A549 (cell line): ENCODE data around the gene N4BP2L2. TPM values are rescaled to one million over a fixed set of nuclear protein-coding genes. Genes with fewer than 3 reads are reported as not detected.

Source experiments
- ATAC-seq, 2 experiments: fragments of 200-7000 bp in 1 of 2; fragments of >200 bp in 1 of 2; cut with Nextera tagmentation in 1 of 2; cut with Tn5 transposase in 1 of 2; 3 replicates each; pipeline versions ENCODE4 v1.8.0 to v1.9.1; 2018 to 2020; ENCODE audit warnings: mild to moderate bottlenecking in 1 of 2, moderate library complexity in 1 of 2
- CTCF ChIA-PET: fragments of 300-600 bp; sonication (Branson Sonifier 250); formaldehyde crosslinking; extraction: SDS; loops from one replicate; lab custom pipeline; 2021; ENCODE audit warnings: antibody characterized with exemption, inconsistent platforms; lab: Yijun Ruan, JAX
- POLR2A ChIA-PET: fragments of 350-600 bp; formaldehyde crosslinking; extraction: SDS; loops from one replicate; lab custom pipeline; 2021; ENCODE audit warnings: antibody characterized with exemption, inconsistent platforms; lab: Yijun Ruan, JAX
- DNase-seq, 2 experiments: peaks; one replicate each; pipeline versions ENCODE4 v3.0.0 to v3.0.0-alpha.2; 2011 to 2016; ENCODE audit warnings: low read depth in 1 of 2, low spot score in 1 of 2
- FAIRE-seq: peaks from 2 replicates; lab custom pipeline; 2011; peaks lifted over from hg19 to GRCh38; lab: Jason Lieb, UNC
- H3K27ac ChIP-seq, 2 experiments: fragments of >200 bp; sonication (Bioruptor Twin); formaldehyde crosslinking; 3 replicates each; pipeline ENCODE4 v1.5.1; 2016 to 2017
- H3K4me1 ChIP-seq: fragments of >200 bp; sonication (Bioruptor Twin); formaldehyde crosslinking; 3 replicates; pipeline ENCODE4 v1.6.1; 2016
- H3K4me2 ChIP-seq: fragments of >200 bp; sonication (Bioruptor Twin); formaldehyde crosslinking; 3 replicates; pipeline ENCODE4 v1.6.1; 2016
- H3K4me3 ChIP-seq: fragments of >200 bp; sonication (Bioruptor Twin); formaldehyde crosslinking; 3 replicates; pipeline ENCODE4 v1.5.1; 2016
- H3K9me3 ChIP-seq: fragments of >200 bp; sonication (Bioruptor Twin); formaldehyde crosslinking; 3 replicates; pipeline ENCODE4 v1.6.1; 2016
- ATOH8 ChIP-seq: fragments of 250-450 bp; sonication (Bioruptor Pico); IDR thresholded peaks from 2 replicates; pipeline ENCODE4 v1.5.0; 2020; ENCODE audit warnings: low read depth, mild to moderate bottlenecking, moderate library complexity
- CBX2 ChIP-seq: fragments of 200-600 bp; sonication (generic); IDR thresholded peaks from 2 replicates; pipeline ENCODE4 v1.6.1; 2016; ENCODE audit warnings: low read depth, mild to moderate bottlenecking, borderline replicate concordance
- CTCF ChIP-seq: fragments of >200 bp; sonication (Bioruptor Twin); formaldehyde crosslinking; IDR thresholded peaks from 3 replicates; pipeline ENCODE4 v1.5.1; 2016
- HDAC2 ChIP-seq: fragments of 200-600 bp; sonication (generic); IDR thresholded peaks from 2 replicates; pipeline ENCODE4 v1.6.1; 2016
- HES2 ChIP-seq: fragments of >200 bp; sonication (Bioruptor Twin); formaldehyde crosslinking; IDR thresholded peaks from 2 replicates; pipeline ENCODE4 v1.6.1; 2016
- HEYL ChIP-seq: fragments of 250-450 bp; sonication (Bioruptor Pico); IDR thresholded peaks from 2 replicates; pipeline ENCODE4 v1.8.0; 2021; ENCODE audit warnings: mild to moderate bottlenecking, moderate library complexity
- HMGXB4 ChIP-seq: fragments of 250-450 bp; sonication (Bioruptor Pico); IDR thresholded peaks from 2 replicates; pipeline ENCODE4 v1.5.0; 2021; ENCODE audit warnings: mild to moderate bottlenecking, moderate library complexity, borderline replicate concordance
- JUNB ChIP-seq: fragments of >200 bp; sonication (Bioruptor Twin); formaldehyde crosslinking; IDR thresholded peaks from 2 replicates; pipeline ENCODE4 v1.6.1; 2016
- KDM1A ChIP-seq: fragments of 200-600 bp; sonication (generic); IDR thresholded peaks from 2 replicates; pipeline ENCODE4 v1.6.1; 2016; ENCODE audit warnings: low read depth, mild to moderate bottlenecking
- MAX ChIP-seq: IDR thresholded peaks from 2 replicates; pipeline ENCODE4 v1.6.1; 2012
- MAZ ChIP-seq: fragments of 150-350 bp; IDR thresholded peaks from 2 replicates; pipeline ENCODE4 v1.6.1; 2014; ENCODE audit warnings: antibody characterized with exemption, low read depth, low read length, borderline replicate concordance
- PBX3 ChIP-seq: IDR thresholded peaks from 2 replicates; pipeline ENCODE4 v1.6.1; 2012
- PHF8 ChIP-seq: fragments of 200-600 bp; sonication (generic); IDR thresholded peaks from 2 replicates; pipeline ENCODE4 v1.6.1; 2016; ENCODE audit warnings: low read depth, mild to moderate bottlenecking, antibody characterized with exemption, moderate library complexity, borderline replicate concordance
- RCOR1 ChIP-seq: fragments of 150-350 bp; IDR thresholded peaks from 2 replicates; pipeline ENCODE4 v1.6.1; 2014; ENCODE audit warnings: antibody characterized with exemption, low read length, low read depth
- TFCP2L1 ChIP-seq: fragments of 250-450 bp; sonication (Bioruptor Pico); IDR thresholded peaks from 2 replicates; pipeline ENCODE4 v1.5.0; 2021; ENCODE audit warnings: mild to moderate bottlenecking
- USF2 ChIP-seq: fragments of 450-650 bp; IDR thresholded peaks from 2 replicates; pipeline ENCODE4 v1.6.1; 2014; ENCODE audit warnings: antibody characterized with exemption
- ZNF302 ChIP-seq: fragments of 250-450 bp; sonication (Bioruptor Pico); IDR thresholded peaks from 2 replicates; pipeline ENCODE4 v1.9.0; 2021; ENCODE audit warnings: inconsistent platforms, mild to moderate bottlenecking, moderate library complexity
- WGBS: methylation state at CpG from one replicate; pipeline ENCODE4 v1.1.6; 2017; ENCODE audit errors: missing lambda C conversion rate; 5-methylcytosine and 5-hydroxymethylcytosine counted together
- polyA plus RNA-seq, 4 experiments: library from polyadenylated mRNA; depleted of rRNA in 3 of 4; stranded (reverse); fragments of >200 nt; fragmentation: RNase III in 1 of 4; extraction: RNeasy Plus Mini Kit Qiagen cat#74134 plus additional on column Dnase treatment in 1 of 4; gene quantifications; 2 replicates in 3 of 4; 3 replicates in 1 of 4; pipeline ENCODE4 v1.2.3, GENCODE V29; 2011 to 2017

The N4BP2L2 gene
- polyA plus RNA-seq, 2 of the 4 experiments (the other 2 are of a cell fraction), result 29.3 to 56.2 TPM

- DNase-seq, result no peak
- peaks cover 4% of the 10 kb centered on the region; the same call in 2 of the 3 replicates for H3K9me3 ChIP-seq
- TF ChIP-seq JUNB (no peak), CTCF (no peak), HES2 (no peak), MAX (no peak), ZNF302 (CRISPR knock-in tag) (no peak), MAZ (no peak), HDAC2 (no peak), PHF8 (no peak), TFCP2L1 (CRISPR knock-in tag) (no peak)
- WGBS, result no CpG with 5 or more reads among the region's 2 CpGs
- ChIA-PET CTCF (no interaction called here), POLR2A (no interaction called here)
- H3K27ac ChIP-seq, result no peak overlapping the region
- H3K4me1 ChIP-seq, result no peaks in the 10 kb centered on the region
- no peak overlapping the region for H3K4me3 ChIP-seq
- no peak for ATAC-seq
- no peak for FAIRE-seq
- H3K4me2 ChIP-seq, result no peak overlapping the region
These were observed 83.0 kb downstream of the N4BP2L2 start for GRCh38 chr13:32455594-32455903.

- TF ChIP-seq KDM1A (no peak), HEYL (CRISPR knock-in tag) (no peak), JUNB (no peak), USF2 (no peak), HMGXB4 (no peak), ATOH8 (no peak)
- WGBS, result 44% methylated on average over 5 of the region's 8 CpGs
- Histone ChIP-seq H3K4me3 (no peak overlapping the region), H3K27ac (no peak overlapping the region), H3K4me1 (no peaks in the 10 kb centered on the region), H3K9me3 (peaks cover 4% of the 10 kb centered on the region; the same call in 2 of the 3 replicates), H3K4me2 (no peak overlapping the region)
- FAIRE-seq (no peak), DNase-seq (no peak), ATAC-seq (no peak)
- ChIA-PET POLR2A (no interaction called here), CTCF (interaction anchor here (0.7 kb wide), 1 partner anchor 112 kb away, joined by 3 read pairs; no protein-coding TSS in a partner anchor)
These were observed 83.6 kb downstream of the N4BP2L2 start for GRCh38 chr13:32454886-32455593.

- POLR2A ChIA-PET, result no interaction called here
- Histone ChIP-seq H3K4me1 (no peaks in the 10 kb centered on the region), H3K4me3 (no peak overlapping the region), H3K9me3 (peaks cover 4% of the 10 kb centered on the region; the same call in 2 of the 3 replicates), H3K27ac (no peak overlapping the region), H3K4me2 (no peak overlapping the region)
- WGBS, result 41% methylated on average over 1 of the region's 1 CpG
- ATAC-seq (no peak), DNase-seq (no peak), FAIRE-seq (no peak)
- CTCF ChIA-PET, result no interaction called here
- TF ChIP-seq PBX3, result no peak
- TF ChIP-seq CBX2, result no peak
- no peak for TF ChIP-seq KDM1A
- no peak for TF ChIP-seq RCOR1
- no peak for TF ChIP-seq MAX
These were observed 84.6 kb downstream of the N4BP2L2 start for GRCh38 chr13:32453981-32454380.
